K562 (cell line): ENCODE data around the gene RBM26. TPM values are rescaled to one million over a fixed set of nuclear protein-coding genes. Genes with fewer than 3 reads are reported as not detected.
A peak's percentile ranks its signal among the peaks of the same experiment; 100 is the strongest.

Experiments used
- ATAC-seq: fragments of 200-7000 bp; cut with Tn5 transposase; 3 replicates; pipeline ENCODE4 v1.9.1; 2020; ENCODE audit warnings: moderate library complexity
- BruUV-seq: library from RNA; stranded (reverse); fragments of 400-500 nt; replicated peaks from 2 replicates; lab custom pipeline; 2021; lab: Mats Ljungman, UMichigan
- CTCF ChIA-PET: fragments of 300-600 bp; formaldehyde crosslinking; extraction: SDS; loops from one replicate; lab custom pipeline; 2021; ENCODE audit warnings: low intra/inter-chr PET ratio; lab: Yijun Ruan, JAX
- POLR2A ChIA-PET: fragments of 300-600, 350-650 bp; sonication (Branson Sonifier 250); formaldehyde crosslinking; extraction: SDS; loops from one replicate; lab custom pipeline; 2021; ENCODE audit warnings: antibody characterized with exemption, inconsistent platforms; lab: Yijun Ruan, JAX
- DNase-seq, 4 experiments: peaks; one replicate each; pipeline versions ENCODE4 v3.0.0 to v3.0.0-alpha.2; 2011 to 2018; ENCODE audit warnings: low spot score in 3 of 4, mixed read lengths in 3 of 4; ENCODE audit errors: extremely low read depth in 1 of 4
- FAIRE-seq: peaks from 2 replicates; lab custom pipeline; 2011; peaks lifted over from hg19 to GRCh38; lab: Jason Lieb, UNC
- H2AFZ ChIP-seq: 2 replicates; pipeline ENCODE4 v1.6.0; 2011; ENCODE audit warnings: low read depth, low read length, control low read depth, inconsistent platforms
- H3K27ac ChIP-seq: fragments of 200-600 bp; 3 replicates; pipeline ENCODE4 v1.8.0; 2011; ENCODE audit warnings: low read depth, mild to moderate bottlenecking, control low read depth, inconsistent platforms, low read length, moderate library complexity, mixed read lengths; ENCODE audit errors: extremely low read depth
- H3K27me3 ChIP-seq, 2 experiments: fragments of 300-600 bp in 1 of 2; 2 replicates in 1 of 2; 3 replicates in 1 of 2; pipeline versions ENCODE4 v1.6.0 to v1.8.0; 2011; ENCODE audit warnings: inconsistent platforms in 2 of 2, low read length in 2 of 2, mild to moderate bottlenecking in 1 of 2, mixed read lengths in 1 of 2, moderate library complexity in 1 of 2; ENCODE audit not compliant: control insufficient read depth in 2 of 2, insufficient read depth in 2 of 2
- H3K36me3 ChIP-seq: fragments of 300-600 bp; 3 replicates; pipeline ENCODE4 v1.8.0; 2011; ENCODE audit warnings: mild to moderate bottlenecking, low read length, inconsistent platforms; ENCODE audit not compliant: control insufficient read depth, insufficient read depth
- H3K4me1 ChIP-seq, 2 experiments: fragments of 200-600 bp in 1 of 2; replicated peaks in 1 of 2; 2 replicates in 1 of 2; 3 replicates in 1 of 2; pipeline versions ENCODE4 v1.5.1 to v1.8.0; 2011; ENCODE audit warnings: inconsistent platforms in 2 of 2, low read length in 2 of 2, mild to moderate bottlenecking in 1 of 2, mixed read lengths in 1 of 2, moderate library complexity in 1 of 2; ENCODE audit not compliant: control insufficient read depth in 2 of 2, insufficient read depth in 2 of 2
- H3K4me2 ChIP-seq: 2 replicates; pipeline ENCODE4 v1.6.1; 2011; ENCODE audit warnings: low read length, control low read depth, inconsistent platforms, mixed read lengths; ENCODE audit not compliant: insufficient read depth
- H3K4me3 ChIP-seq: fragments of 200-600 bp; sonication (generic), shearing (Covaris generic); 2 replicates; pipeline ENCODE4 v1.5.1; 2016; ENCODE audit warnings: control low read depth, inconsistent platforms
- H3K79me2 ChIP-seq: fragments of 200-600 bp; 3 replicates; pipeline ENCODE4 v1.8.0; 2011; ENCODE audit warnings: low read length, inconsistent platforms; ENCODE audit not compliant: control insufficient read depth, insufficient read depth
- H3K9ac ChIP-seq, 2 experiments: 2 replicates each; pipeline versions ENCODE4 v1.6.0 to v1.6.1; 2011; ENCODE audit warnings: low read depth in 2 of 2, low read length in 2 of 2, control low read depth in 1 of 2, inconsistent platforms in 1 of 2, mild to moderate bottlenecking in 1 of 2, mixed read lengths in 1 of 2; ENCODE audit not compliant: insufficient read depth in 1 of 2
- H3K9me1 ChIP-seq: one replicate; pipeline ENCODE4 v1.6.0; 2011; ENCODE audit warnings: inconsistent platforms, mild to moderate bottlenecking, low read length, moderate library complexity; ENCODE audit not compliant: control insufficient read depth, insufficient read depth
- H3K9me3 ChIP-seq: replicated peaks from 2 replicates; pipeline ENCODE4 v1.5.1; 2011; ENCODE audit warnings: low read depth, low read length, inconsistent platforms; ENCODE audit not compliant: control insufficient read depth, insufficient read depth
- H4K20me1 ChIP-seq: replicated peaks from 2 replicates; pipeline ENCODE4 v1.6.1; 2011; ENCODE audit warnings: low read length, inconsistent platforms, mixed read lengths; ENCODE audit not compliant: control insufficient read depth, insufficient read depth
- ATF3 ChIP-seq, 2 experiments: fragments of 450-650 bp in 1 of 2; sonication (generic) in 1 of 2; formaldehyde crosslinking in 1 of 2; IDR thresholded peaks in 1 of 2; conservative IDR thresholded peaks in 1 of 2; 2 replicates each; pipeline versions ENCODE4 v1.6.1 to v1.8.1; 2016 to 2023; ENCODE audit warnings: mild to moderate bottlenecking in 2 of 2, moderate library complexity in 2 of 2, inconsistent platforms in 1 of 2, missing genetic modification reagents in 1 of 2
- CCNT2 ChIP-seq: IDR thresholded peaks from 2 replicates; pipeline ENCODE4 v1.6.1; 2011; ENCODE audit warnings: borderline replicate concordance, low read depth, mild to moderate bottlenecking, moderate library complexity, mixed read lengths, low read length; ENCODE audit not compliant: insufficient read length; ENCODE audit errors: extremely low read depth
- FOSL1 ChIP-seq: fragments of 200-800 bp; sonication (Bioruptor generic); conservative IDR thresholded peaks from 2 replicates; pipeline ENCODE4 v1.6.1; 2016; ENCODE audit warnings: missing genetic modification characterization, missing compliant biosample characterization
- FOXJ2 ChIP-seq: fragments of 200-800 bp; sonication (Bioruptor generic); IDR thresholded peaks from 2 replicates; pipeline ENCODE4 v1.6.1; 2016; ENCODE audit warnings: missing genetic modification characterization, missing compliant biosample characterization
- HDAC2 ChIP-seq: fragments of 450-650 bp; IDR thresholded peaks from 2 replicates; pipeline ENCODE4 v1.6.1; 2016; ENCODE audit warnings: mild to moderate bottlenecking
- HNRNPK ChIP-seq: fragments of 200-400 bp; formaldehyde crosslinking; IDR thresholded peaks from one replicate; pipeline ENCODE4 v1.6.1; 2018; ENCODE audit warnings: mild to moderate bottlenecking, low read depth, low read length; ENCODE audit not compliant: poor library complexity, severe bottlenecking
- HNRNPLL ChIP-seq: fragments of 200-400 bp; formaldehyde crosslinking; IDR thresholded peaks from 2 replicates; pipeline ENCODE4 v1.6.1; 2017; ENCODE audit warnings: low read length, low read depth, mild to moderate bottlenecking; ENCODE audit not compliant: poor library complexity, severe bottlenecking
- POLR2AphosphoS5 ChIP-seq: IDR thresholded peaks from 2 replicates; pipeline ENCODE4 v1.6.1; 2011; ENCODE audit warnings: mild to moderate bottlenecking, low read depth, low read length, moderate library complexity; ENCODE audit not compliant: control insufficient read depth, insufficient read depth
- SP1 ChIP-seq: sonication (generic); formaldehyde crosslinking; IDR thresholded peaks from 2 replicates; pipeline ENCODE4 v1.8.1; 2022; ENCODE audit warnings: mild to moderate bottlenecking, missing genetic modification reagents
- SRSF3 ChIP-seq: fragments of 200-400 bp; formaldehyde crosslinking; IDR thresholded peaks from 2 replicates; pipeline ENCODE4 v1.6.1; 2016; ENCODE audit warnings: mild to moderate bottlenecking, low read length, moderate library complexity; ENCODE audit not compliant: insufficient read depth
- ZBTB7A ChIP-seq: IDR thresholded peaks from 2 replicates; pipeline ENCODE4 v1.6.1; 2011; ENCODE audit warnings: low read depth, mild to moderate bottlenecking, low read length, moderate library complexity, borderline replicate concordance; ENCODE audit not compliant: control insufficient read depth
- ZNF398 ChIP-seq: fragments of 250-450 bp; sonication (Bioruptor Pico); IDR thresholded peaks from 2 replicates; pipeline ENCODE4 v1.8.0; 2021; ENCODE audit warnings: moderate library complexity, mild to moderate bottlenecking, inconsistent platforms
- WGBS: fragments of 100-300 bp; shearing (Covaris generic); methylation state at CpG from one replicate; pipeline ENCODE4 v1.1.6; 2016; ENCODE audit warnings: low coverage, mixed read lengths; ENCODE audit not compliant: insufficient coverage; ENCODE audit errors: missing lambda C conversion rate; 5-methylcytosine and 5-hydroxymethylcytosine counted together
- in situ Hi-C: fragments of 300-500 bp; cut with MboI; formaldehyde crosslinking; loops from 4 replicates; pipeline ENCODE4 v1.15.0; 2018; ENCODE audit warnings: inconsistent platforms, mixed read lengths
- intact Hi-C: fragments of 100-400 bp; cut with micrococcal nuclease; formaldehyde crosslinking; loops from 2 replicates; pipeline ENCODE4 v1.14.2; 2022
- polyA plus RNA-seq, 8 experiments: library from polyadenylated mRNA; depleted of rRNA in 4 of 8; stranded (reverse) in 5 of 8; unstranded in 3 of 8; fragments of >200 nt; fragmentation: Nextera tagmentation in 2 of 8; fragmentation: Illumina TruSeq in 1 of 8; extraction: Ambion mirVana in 2 of 8; extraction: Trizol in 1 of 8; gene quantifications; 2 replicates each; pipeline versions ENCODE4 v1.2.1 to v1.2.3, GENCODE V29; 2011 to 2014; ENCODE audit warnings: inconsistent platforms in 1 of 8, missing spikeins in 1 of 8
- total RNA-seq, 7 experiments: library from RNA; depleted of rRNA in 6 of 7; stranded (reverse); fragments of >200 nt in 6 of 7; fragmentation: Illumina TruSeq in 2 of 7; extraction: Trizol in 2 of 7; gene quantifications; 2 replicates each; pipeline versions ENCODE4 v1.2.1 to v1.2.3, GENCODE V29; 2011 to 2021; ENCODE audit warnings: low replicate concordance in 1 of 7
- TF ChIP-seq, protein P1 (sequence below): fragments of 150-350 bp; conservative IDR thresholded peaks from 2 replicates; pipeline ENCODE4 v1.6.1; 2014; ENCODE audit warnings: low read length

RBM26 gene
- total and polyA plus RNA-seq, 9 of the 15 experiments (the other 6 are each of a cell fraction or from before 2014, with no cell fraction given): 10.0 to 42.4 (median 26.4) TPM

GRCh38 chr13:79385694-79386093 is 20.4 kb downstream of the RBM26 start (continued):
- TF ChIP-seq CCNT2: no peak
- no peak for TF ChIP-seq ZBTB7A
- peak; percentile 70 for TF ChIP-seq ATF3 (IDR thresholded peaks at IDR 0.05)
- no peak for TF ChIP-seq ATF3 (CRISPR knock-in tag; conservative IDR thresholded peaks at IDR 0.05)
- TF ChIP-seq SRSF3: no peak
- TF ChIP-seq FOSL1 (tag): peak; percentile 50
- no peak for TF ChIP-seq HNRNPK
- no peak for TF ChIP-seq SP1 (CRISPR knock-in tag)
- TF ChIP-seq FOXJ2: no peak
- no peak for TF ChIP-seq HDAC2

DNA sequence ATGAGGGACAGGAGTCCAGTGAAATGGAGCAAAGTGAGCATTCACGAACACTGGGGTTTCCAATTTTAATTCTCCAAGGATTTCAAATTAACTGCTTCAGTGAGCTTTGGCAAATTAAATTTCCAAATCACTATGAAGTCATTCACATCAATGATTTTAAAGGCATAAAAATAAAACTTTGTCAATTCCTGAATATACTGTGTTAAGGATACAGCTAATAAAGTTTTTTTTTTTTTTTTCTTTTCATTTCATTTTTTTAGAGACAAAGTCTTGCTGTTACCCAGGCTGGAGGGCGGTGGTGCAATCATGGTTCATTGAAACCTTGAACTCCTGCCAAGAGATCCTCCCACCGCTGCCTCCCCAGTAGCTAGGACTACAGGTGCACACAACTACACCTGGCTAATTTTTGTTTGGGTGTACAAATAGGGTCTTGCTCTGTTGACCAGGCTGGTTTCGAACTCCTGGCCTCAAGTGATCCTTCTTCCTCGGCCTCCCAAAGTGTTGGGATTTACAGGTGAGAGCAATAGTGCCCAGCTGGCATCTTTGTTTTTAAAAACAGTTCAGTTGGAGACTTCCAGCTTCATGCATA is 21.9 kb downstream of the RBM26 start:
- no TSS peak for BruUV-seq
- H3K9me3 ChIP-seq: no peaks in the 10 kb centered on the region
- H3K4me3 ChIP-seq: no peak overlapping the region
- ChIA-PET POLR2A (no interaction called here), CTCF (no interaction called here)
- in situ Hi-C loops (no loop called here), intact Hi-C loops (no loop called here)
- no peak overlapping the region for H3K9ac ChIP-seq
- no peak for DNase-seq
- H3K9me1 ChIP-seq: no peaks in the 10 kb centered on the region
- no peak overlapping the region for H3K4me2 ChIP-seq
- no peaks in the 10 kb centered on the region for H3K27me3 ChIP-seq
- 0 out of 3 replicates have a peak, but pooled peaks have one; percentile 28 for ATAC-seq
- peaks cover 11% of the 10 kb centered on the region; the same call in 2 of the 3 replicates for H3K36me3 ChIP-seq
- no peaks in the 10 kb centered on the region for H4K20me1 ChIP-seq
- H3K27ac ChIP-seq: no peak overlapping the region
- FAIRE-seq: peak; percentile 49
- H3K79me2 ChIP-seq: peaks cover 98% of the 10 kb centered on the region
- H2AFZ ChIP-seq: no peak overlapping the region
- 75% methylated on average over 5 of the region's 5 CpGs for WGBS
- peaks cover 4 to 9% of the 10 kb centered on the region in 2 experiments; a peak in 4 of 5 replicates for H3K4me1 ChIP-seq
- TF ChIP-seq, protein P1, sequence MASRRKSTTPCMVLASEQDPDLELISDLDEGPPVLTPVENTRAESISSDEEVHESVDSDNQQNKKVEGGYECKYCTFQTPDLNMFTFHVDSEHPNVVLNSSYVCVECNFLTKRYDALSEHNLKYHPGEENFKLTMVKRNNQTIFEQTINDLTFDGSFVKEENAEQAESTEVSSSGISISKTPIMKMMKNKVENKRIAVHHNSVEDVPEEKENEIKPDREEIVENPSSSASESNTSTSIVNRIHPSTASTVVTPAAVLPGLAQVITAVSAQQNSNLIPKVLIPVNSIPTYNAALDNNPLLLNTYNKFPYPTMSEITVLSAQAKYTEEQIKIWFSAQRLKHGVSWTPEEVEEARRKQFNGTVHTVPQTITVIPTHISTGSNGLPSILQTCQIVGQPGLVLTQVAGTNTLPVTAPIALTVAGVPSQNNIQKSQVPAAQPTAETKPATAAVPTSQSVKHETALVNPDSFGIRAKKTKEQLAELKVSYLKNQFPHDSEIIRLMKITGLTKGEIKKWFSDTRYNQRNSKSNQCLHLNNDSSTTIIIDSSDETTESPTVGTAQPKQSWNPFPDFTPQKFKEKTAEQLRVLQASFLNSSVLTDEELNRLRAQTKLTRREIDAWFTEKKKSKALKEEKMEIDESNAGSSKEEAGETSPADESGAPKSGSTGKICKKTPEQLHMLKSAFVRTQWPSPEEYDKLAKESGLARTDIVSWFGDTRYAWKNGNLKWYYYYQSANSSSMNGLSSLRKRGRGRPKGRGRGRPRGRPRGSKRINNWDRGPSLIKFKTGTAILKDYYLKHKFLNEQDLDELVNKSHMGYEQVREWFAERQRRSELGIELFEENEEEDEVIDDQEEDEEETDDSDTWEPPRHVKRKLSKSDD: no peak
- no peak for TF ChIP-seq ZNF398
- no peak for TF ChIP-seq POLR2AphosphoS5
- TF ChIP-seq HNRNPLL: no peak
